NB4 (cell line): Measurements from ENCODE around the gene CAMTA2.

ENCODE experiments used
- POLR2A ChIP-seq: IDR thresholded peaks from 2 replicates; pipeline ENCODE4 v1.6.1; 2011; ENCODE audit warnings: mild to moderate bottlenecking; ENCODE audit not compliant: insufficient read length; ENCODE audit errors: extremely low read depth
- TF ChIP-seq, protein P1 (sequence below): IDR thresholded peaks from one replicate; pipeline ENCODE4 v1.5.1; 2012; ENCODE audit warnings: low read depth, low read length
- TF ChIP-seq, protein P2 (sequence below): IDR thresholded peaks from 2 replicates; pipeline ENCODE4 v1.6.1; 2011; ENCODE audit warnings: low read depth, low read length

DNA sequence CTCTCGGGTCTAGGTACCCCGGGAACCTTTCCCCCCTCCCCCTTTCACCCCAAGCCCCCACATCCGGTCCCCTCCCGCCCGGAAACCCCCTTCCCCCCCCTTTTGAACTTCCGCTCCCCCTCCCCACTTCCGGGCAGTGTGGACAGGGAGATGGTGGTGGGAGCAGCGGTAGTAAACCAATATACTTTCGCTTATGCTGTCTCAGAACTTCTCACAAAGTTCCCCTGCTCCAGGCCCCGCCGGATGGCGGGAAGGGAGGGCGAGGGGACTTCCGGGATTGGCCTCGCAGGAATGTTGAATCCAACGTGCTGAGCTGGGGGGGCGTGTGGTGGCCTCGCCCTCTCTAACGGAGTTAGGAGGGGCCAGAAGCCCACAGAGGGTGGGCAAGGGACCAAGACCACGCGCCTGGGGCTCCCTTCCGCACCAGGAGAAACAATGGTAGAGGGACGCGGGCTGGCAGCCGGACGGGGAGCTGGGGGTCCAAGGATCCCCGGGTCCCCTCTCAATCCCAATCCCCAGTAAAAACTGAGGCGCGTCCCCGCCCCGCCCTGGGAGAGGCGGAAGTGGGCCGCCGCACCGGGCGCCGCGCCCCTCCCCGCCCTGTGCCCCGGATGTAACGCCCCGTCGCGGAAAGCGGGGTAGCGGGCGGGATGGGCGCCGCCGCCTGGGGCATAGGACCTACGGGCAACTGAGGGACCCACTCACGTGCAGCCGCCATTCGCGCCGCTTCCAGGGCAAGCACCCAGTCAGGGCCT lies 39.9 kb downstream of the CAMTA2 start:
- TF ChIP-seq, protein P1, sequence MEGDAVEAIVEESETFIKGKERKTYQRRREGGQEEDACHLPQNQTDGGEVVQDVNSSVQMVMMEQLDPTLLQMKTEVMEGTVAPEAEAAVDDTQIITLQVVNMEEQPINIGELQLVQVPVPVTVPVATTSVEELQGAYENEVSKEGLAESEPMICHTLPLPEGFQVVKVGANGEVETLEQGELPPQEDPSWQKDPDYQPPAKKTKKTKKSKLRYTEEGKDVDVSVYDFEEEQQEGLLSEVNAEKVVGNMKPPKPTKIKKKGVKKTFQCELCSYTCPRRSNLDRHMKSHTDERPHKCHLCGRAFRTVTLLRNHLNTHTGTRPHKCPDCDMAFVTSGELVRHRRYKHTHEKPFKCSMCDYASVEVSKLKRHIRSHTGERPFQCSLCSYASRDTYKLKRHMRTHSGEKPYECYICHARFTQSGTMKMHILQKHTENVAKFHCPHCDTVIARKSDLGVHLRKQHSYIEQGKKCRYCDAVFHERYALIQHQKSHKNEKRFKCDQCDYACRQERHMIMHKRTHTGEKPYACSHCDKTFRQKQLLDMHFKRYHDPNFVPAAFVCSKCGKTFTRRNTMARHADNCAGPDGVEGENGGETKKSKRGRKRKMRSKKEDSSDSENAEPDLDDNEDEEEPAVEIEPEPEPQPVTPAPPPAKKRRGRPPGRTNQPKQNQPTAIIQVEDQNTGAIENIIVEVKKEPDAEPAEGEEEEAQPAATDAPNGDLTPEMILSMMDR: no peak
- TF ChIP-seq POLR2A: no peak
- TF ChIP-seq, protein P2, sequence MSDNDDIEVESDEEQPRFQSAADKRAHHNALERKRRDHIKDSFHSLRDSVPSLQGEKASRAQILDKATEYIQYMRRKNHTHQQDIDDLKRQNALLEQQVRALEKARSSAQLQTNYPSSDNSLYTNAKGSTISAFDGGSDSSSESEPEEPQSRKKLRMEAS: no peak
